Activated naive CD4-positive, alpha-beta T cell treated with anti-CD3 and anti-CD28 coated beads, Interleukin-2, amount 10 ng/mL, durations not matched to agents 7 days and 5 days (primary cell): ENCODE data around the gene TBC1D9.

Experiments
- CTCF ChIA-PET: fragments of 350-600 bp; sonication (Branson Sonifier 250); formaldehyde crosslinking; loops from one replicate; lab custom pipeline; 2021; ENCODE audit warnings: antibody characterized with exemption; lab: Charles Lee
- DNase-seq: peaks from one replicate; pipeline ENCODE4 v3.0.0-alpha.2; 2020
- H3K27ac Mint-ChIP-seq: one replicate; pipeline ENCODE4 v1.8.0; 2021; ENCODE audit warnings: mild to moderate bottlenecking, moderate library complexity, mixed read lengths
- H3K27me3 Mint-ChIP-seq: one replicate; pipeline ENCODE4 v1.8.0; 2021; ENCODE audit warnings: mild to moderate bottlenecking, mixed read lengths
- H3K36me3 Mint-ChIP-seq: one replicate; pipeline ENCODE4 v1.8.0; 2021; ENCODE audit warnings: mixed read lengths
- H3K4me1 Mint-ChIP-seq: one replicate; pipeline ENCODE4 v1.8.0; 2021; ENCODE audit warnings: mixed read lengths
- H3K4me3 Mint-ChIP-seq: one replicate; pipeline ENCODE4 v1.8.0; 2021; ENCODE audit warnings: mild to moderate bottlenecking, moderate library complexity, mixed read lengths
- H3K9me3 Mint-ChIP-seq: one replicate; pipeline ENCODE4 v1.8.0; 2021; ENCODE audit warnings: mixed read lengths

Gene TBC1D9

GRCh38 chr4:140742838-140743193 lies 13.4 kb downstream of the TBC1D9 start:
- H3K4me1 Mint-ChIP-seq: no peaks in the 10 kb centered on the region
- CTCF ChIA-PET: no interaction called here

GRCh38 chr4:140740906-140741670 lies 15.1 kb downstream of the TBC1D9 start:
- Mint-ChIP-seq H3K4me1 (no peaks in the 10 kb centered on the region), H3K4me3 (no peak overlapping the region)

More at GRCh38 chr4:140742838-140743193, 13.4 kb downstream of the TBC1D9 start:
- Mint-ChIP-seq H3K27me3 (peaks cover 5% of the 10 kb centered on the region), H3K9me3 (no peaks in the 10 kb centered on the region), H3K36me3 (no peaks in the 10 kb centered on the region), H3K4me3 (no peak overlapping the region), H3K27ac (no peak overlapping the region)
- no peak for DNase-seq

GRCh38 chr4:140740422-140740821 lies 15.8 kb downstream of the TBC1D9 start:
- Mint-ChIP-seq H3K9me3 (no peaks in the 10 kb centered on the region), H3K4me3 (no peak overlapping the region), H3K4me1 (no peaks in the 10 kb centered on the region), H3K36me3 (no peaks in the 10 kb centered on the region), H3K27ac (no peak overlapping the region), H3K27me3 (peaks cover 13% of the 10 kb centered on the region)
- no peak for DNase-seq
- CTCF ChIA-PET: no interaction called here

More at GRCh38 chr4:140740906-140741670, 15.1 kb downstream of the TBC1D9 start:
- Mint-ChIP-seq H3K36me3 (no peaks in the 10 kb centered on the region), H3K27ac (no peak overlapping the region), H3K9me3 (no peaks in the 10 kb centered on the region), H3K27me3 (peaks cover 13% of the 10 kb centered on the region)
- no peak for DNase-seq
- CTCF ChIA-PET: no interaction called here

- Mint-ChIP-seq H3K36me3 (no peaks in the 10 kb centered on the region), H3K27me3 (peaks cover 13% of the 10 kb centered on the region), H3K4me3 (no peak overlapping the region), H3K4me1 (no peaks in the 10 kb centered on the region), H3K9me3 (no peaks in the 10 kb centered on the region), H3K27ac (no peak overlapping the region)
- CTCF ChIA-PET: no interaction called here
- no peak for DNase-seq
Observed at GRCh38 chr4:140739971-140740370, 16.2 kb downstream of the TBC1D9 start.

- CTCF ChIA-PET: no interaction called here
Observed at GRCh38 chr4:140738139-140738538, 18.0 kb downstream of the TBC1D9 start.

GRCh38 chr4:140736669-140737343 lies 19.4 kb downstream of the TBC1D9 start:
- no peak overlapping the region for H3K4me3 Mint-ChIP-seq
- H3K27ac Mint-ChIP-seq: no peak overlapping the region
- CTCF ChIA-PET: no interaction called here
- H3K27me3 Mint-ChIP-seq: peaks cover 8% of the 10 kb centered on the region
- no peak for DNase-seq
- no peaks in the 10 kb centered on the region for H3K9me3 Mint-ChIP-seq
- H3K36me3 Mint-ChIP-seq: no peaks in the 10 kb centered on the region
- H3K4me1 Mint-ChIP-seq: no peaks in the 10 kb centered on the region

More at GRCh38 chr4:140738139-140738538, 18.0 kb downstream of the TBC1D9 start:
- no peak overlapping the region for H3K4me3 Mint-ChIP-seq
- no peaks in the 10 kb centered on the region for H3K9me3 Mint-ChIP-seq
- no peaks in the 10 kb centered on the region for H3K4me1 Mint-ChIP-seq
- no peaks in the 10 kb centered on the region for H3K36me3 Mint-ChIP-seq
- H3K27ac Mint-ChIP-seq: no peak overlapping the region
- no peak for DNase-seq
- peaks cover 13% of the 10 kb centered on the region for H3K27me3 Mint-ChIP-seq

- Mint-ChIP-seq H3K4me1 (no peaks in the 10 kb centered on the region), H3K9me3 (no peaks in the 10 kb centered on the region), H3K4me3 (no peak overlapping the region), H3K27ac (no peak overlapping the region), H3K27me3 (peaks cover 8% of the 10 kb centered on the region), H3K36me3 (no peaks in the 10 kb centered on the region)
- no peak for DNase-seq
- CTCF ChIA-PET: no interaction called here
Observed at GRCh38 chr4:140735779-140736391, 20.3 kb downstream of the TBC1D9 start.

GRCh38 chr4:140735317-140735716 lies 20.9 kb downstream of the TBC1D9 start:
- Mint-ChIP-seq H3K27me3 (peaks cover 8% of the 10 kb centered on the region), H3K4me3 (no peak overlapping the region), H3K36me3 (no peaks in the 10 kb centered on the region), H3K9me3 (no peaks in the 10 kb centered on the region), H3K27ac (no peak overlapping the region), H3K4me1 (no peaks in the 10 kb centered on the region)
- no peak for DNase-seq
- CTCF ChIA-PET: no interaction called here

GRCh38 chr4:140732780-140733179 lies 23.4 kb downstream of the TBC1D9 start:
- no peak overlapping the region for H3K4me3 Mint-ChIP-seq
- no peaks in the 10 kb centered on the region for H3K4me1 Mint-ChIP-seq
- H3K27me3 Mint-ChIP-seq: peaks cover 8% of the 10 kb centered on the region
- CTCF ChIA-PET: no interaction called here
- DNase-seq: no peak
- no peaks in the 10 kb centered on the region for H3K36me3 Mint-ChIP-seq
- no peaks in the 10 kb centered on the region for H3K9me3 Mint-ChIP-seq
- H3K27ac Mint-ChIP-seq: no peak overlapping the region

- CTCF ChIA-PET: no interaction called here
- no peak overlapping the region for H3K27ac Mint-ChIP-seq
Observed at GRCh38 chr4:140729344-140730049, 26.7 kb downstream of the TBC1D9 start.

GRCh38 chr4:140726776-140727500 lies 29.2 kb downstream of the TBC1D9 start:
- Mint-ChIP-seq H3K36me3 (no peaks in the 10 kb centered on the region), H3K27me3 (no peaks in the 10 kb centered on the region), H3K4me3 (no peak overlapping the region), H3K27ac (no peak overlapping the region), H3K4me1 (no peaks in the 10 kb centered on the region), H3K9me3 (no peaks in the 10 kb centered on the region)
- CTCF ChIA-PET: no interaction called here
- no peak for DNase-seq

More at GRCh38 chr4:140729344-140730049, 26.7 kb downstream of the TBC1D9 start:
- Mint-ChIP-seq H3K27me3 (no peaks in the 10 kb centered on the region), H3K4me1 (no peaks in the 10 kb centered on the region), H3K36me3 (no peaks in the 10 kb centered on the region), H3K9me3 (no peaks in the 10 kb centered on the region), H3K4me3 (no peak overlapping the region)
- no peak for DNase-seq

- Mint-ChIP-seq H3K9me3 (no peaks in the 10 kb centered on the region), H3K27me3 (no peaks in the 10 kb centered on the region), H3K4me3 (no peak overlapping the region), H3K27ac (no peak overlapping the region), H3K36me3 (no peaks in the 10 kb centered on the region), H3K4me1 (peaks cover 6% of the 10 kb centered on the region)
- CTCF ChIA-PET: no interaction called here
- no peak for DNase-seq
Observed at GRCh38 chr4:140725556-140725955, 30.6 kb downstream of the TBC1D9 start.

GRCh38 chr4:140724760-140725159 lies 31.4 kb downstream of the TBC1D9 start:
- no peak for DNase-seq
- H3K4me1 Mint-ChIP-seq: peaks cover 6% of the 10 kb centered on the region
- CTCF ChIA-PET: no interaction called here
- H3K36me3 Mint-ChIP-seq: no peaks in the 10 kb centered on the region
- no peak overlapping the region for H3K27ac Mint-ChIP-seq
- H3K4me3 Mint-ChIP-seq: no peak overlapping the region
- no peaks in the 10 kb centered on the region for H3K9me3 Mint-ChIP-seq
- H3K27me3 Mint-ChIP-seq: no peaks in the 10 kb centered on the region
